Glomerular endothelial cell (primary cell): ENCODE results near the gene ULK2. TPM values are rescaled to one million over a fixed set of nuclear protein-coding genes. Genes with fewer than 3 reads are reported as not detected.
"Not testable (repeated sequence)": the region's sequence is repeated elsewhere in the genome, so short reads cannot be mapped to it uniquely, and the experiment has no call there.

Experiments used
- DNase-seq: peaks from one replicate; pipeline ENCODE4 v3.0.0-alpha.2; 2011; ENCODE audit warnings: low read depth, low spot score; ENCODE audit errors: extremely low read depth
- total RNA-seq: library from RNA; depleted of rRNA; stranded (reverse); fragments of >200 nt; gene quantifications from 2 replicates; pipeline ENCODE4 v1.2.3, GENCODE V29; 2015

Gene ULK2
- total RNA-seq, 1 donor from 2014 or later: 17.0 TPM

DNA sequence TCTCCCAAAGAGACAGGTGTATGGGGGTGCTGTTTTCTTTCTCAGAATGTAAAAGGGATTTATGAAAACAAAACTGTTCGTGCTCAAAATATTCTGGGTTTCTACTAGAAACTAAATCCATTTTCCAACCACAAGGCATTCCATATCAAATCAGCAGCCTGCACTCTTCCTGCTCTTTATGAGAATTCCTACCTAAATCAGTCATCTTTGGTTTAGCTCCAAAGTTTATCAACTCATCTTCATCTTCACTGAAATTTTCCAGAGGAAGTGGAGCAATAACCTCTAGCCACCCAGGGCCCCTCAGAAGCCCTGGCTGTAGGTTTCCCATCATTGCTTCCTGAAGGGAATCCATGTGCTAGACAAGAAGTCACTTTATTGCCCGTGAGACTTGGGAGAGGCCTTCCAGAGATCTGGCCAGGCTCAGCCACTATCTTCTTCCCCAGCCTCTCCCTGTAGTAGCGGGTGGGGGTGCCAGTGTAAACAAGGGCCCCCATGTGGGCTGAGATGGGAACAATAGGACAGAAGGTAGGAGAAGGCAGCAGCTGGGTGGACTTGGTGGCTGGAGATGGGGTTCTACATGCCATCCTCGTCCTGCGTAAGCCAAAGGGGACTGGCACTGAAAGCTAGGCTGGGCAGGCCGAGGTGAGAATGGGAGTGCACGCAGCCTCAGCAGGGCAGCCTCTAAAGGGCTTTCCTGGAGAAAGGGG lies 97.6 kb downstream of the ULK2 start:
- no peak for DNase-seq

- DNase-seq: no peak
Measured at GRCh38 chr17:19768046-19768782, 99.5 kb downstream of the ULK2 start.

GRCh38 chr17:19766421-19767270 lies 101.1 kb downstream of the ULK2 start:
- DNase-seq: no peak

DNA sequence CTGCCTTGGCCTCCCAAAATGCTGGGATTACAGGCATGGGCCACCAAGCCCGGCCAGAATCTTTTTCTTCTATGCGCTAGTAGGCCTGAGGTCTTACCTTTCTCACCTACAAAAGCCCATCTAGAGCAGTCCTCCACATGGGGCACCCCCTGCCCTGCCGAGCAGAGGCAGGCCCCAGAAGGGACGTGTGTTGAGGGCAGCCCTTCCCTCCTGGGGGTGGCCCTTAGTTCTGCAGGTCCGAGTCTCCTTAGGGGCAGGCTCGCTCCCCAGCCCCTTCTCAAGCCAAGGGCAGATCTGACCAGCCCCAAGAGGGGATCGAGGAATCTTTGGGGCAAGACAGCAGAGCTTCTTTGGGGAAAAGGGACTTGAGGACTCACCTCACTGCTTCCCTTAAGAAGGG lies 101.7 kb downstream of the ULK2 start:
- DNase-seq: no peak

GRCh38 chr17:19763991-19764390 lies 103.7 kb downstream of the ULK2 start:
- DNase-seq: not testable (repeated sequence)

GRCh38 chr17:19763416-19763815 lies 104.3 kb downstream of the ULK2 start:
- no peak for DNase-seq

DNA sequence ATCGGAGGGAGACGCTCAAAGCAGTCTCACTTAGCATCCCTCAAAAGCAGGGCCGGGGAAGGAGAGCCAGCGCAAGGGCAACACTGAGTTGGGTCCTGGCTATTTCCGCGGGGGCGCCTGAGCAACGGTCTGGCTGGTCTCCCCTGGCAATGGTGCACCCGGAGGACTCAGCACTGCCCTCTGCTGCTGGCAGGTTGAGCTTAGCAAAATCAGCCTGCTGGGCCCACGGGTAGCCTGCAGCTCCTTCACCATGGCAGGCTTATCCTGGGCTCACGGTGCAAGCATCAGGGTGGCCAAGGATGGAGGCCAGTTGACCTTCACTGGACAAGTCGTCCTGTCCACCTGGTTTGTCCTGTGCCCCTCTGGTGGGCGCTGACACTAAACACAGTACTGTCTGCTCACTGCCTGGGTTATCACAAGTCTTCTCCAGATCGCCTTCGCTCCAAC lies 105.2 kb downstream of the ULK2 start:
- no peak for DNase-seq

- DNase-seq: no peak
Measured at GRCh38 chr17:19760746-19761145, 107.0 kb downstream of the ULK2 start.

DNA sequence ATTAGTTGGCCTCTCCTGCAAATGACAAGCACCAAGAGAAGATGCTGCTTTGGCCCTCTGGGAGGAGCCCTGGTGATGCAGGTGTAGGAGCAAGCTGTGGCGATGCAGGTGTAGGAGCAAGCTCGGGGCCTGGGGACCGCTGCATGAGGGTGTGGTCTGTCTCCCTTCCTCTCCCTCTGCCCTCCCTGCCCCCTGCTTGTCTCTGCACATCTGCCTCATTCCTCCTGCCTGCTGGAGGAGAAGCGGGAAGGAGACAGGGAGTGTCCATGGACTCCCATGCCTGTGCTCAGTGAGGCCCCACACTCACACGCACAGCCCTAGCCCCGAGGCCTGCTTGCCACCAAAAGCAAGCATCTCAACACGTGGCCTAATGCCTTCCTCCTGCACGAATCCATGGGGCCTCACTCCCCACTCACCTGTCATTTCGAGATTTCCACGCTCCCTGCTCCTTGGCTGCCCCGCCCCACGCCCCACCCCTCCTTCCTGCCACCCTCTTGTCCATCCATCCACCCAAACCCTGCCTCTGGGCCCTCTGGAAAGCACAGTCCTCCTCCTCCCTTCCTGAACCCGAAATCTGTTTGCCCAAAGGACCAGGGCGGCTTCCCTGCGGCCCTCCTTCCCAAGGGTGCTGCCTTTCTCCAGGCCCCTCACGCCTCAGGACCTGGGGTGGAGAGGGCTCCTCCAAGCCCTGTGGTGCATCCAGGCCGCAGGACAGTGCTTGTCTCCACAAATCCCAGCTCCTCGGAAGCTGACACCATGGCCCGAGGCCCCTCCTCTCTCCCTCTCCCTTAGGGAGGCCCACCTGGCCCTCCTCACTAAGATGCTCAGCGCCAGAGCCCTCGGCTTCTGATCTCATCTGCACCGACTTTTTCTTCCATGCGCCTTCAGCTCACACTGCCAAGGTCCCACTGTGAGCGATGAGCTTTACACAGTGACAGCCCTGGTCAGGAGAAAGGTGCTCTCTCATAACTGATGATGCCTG lies 107.9 kb downstream of the ULK2 start:
- DNase-seq: no peak

GRCh38 chr17:19757536-19758180 lies 110.1 kb downstream of the ULK2 start:
- DNase-seq: no peak

GRCh38 chr17:19756546-19756945 lies 111.2 kb downstream of the ULK2 start:
- no peak for DNase-seq

DNA sequence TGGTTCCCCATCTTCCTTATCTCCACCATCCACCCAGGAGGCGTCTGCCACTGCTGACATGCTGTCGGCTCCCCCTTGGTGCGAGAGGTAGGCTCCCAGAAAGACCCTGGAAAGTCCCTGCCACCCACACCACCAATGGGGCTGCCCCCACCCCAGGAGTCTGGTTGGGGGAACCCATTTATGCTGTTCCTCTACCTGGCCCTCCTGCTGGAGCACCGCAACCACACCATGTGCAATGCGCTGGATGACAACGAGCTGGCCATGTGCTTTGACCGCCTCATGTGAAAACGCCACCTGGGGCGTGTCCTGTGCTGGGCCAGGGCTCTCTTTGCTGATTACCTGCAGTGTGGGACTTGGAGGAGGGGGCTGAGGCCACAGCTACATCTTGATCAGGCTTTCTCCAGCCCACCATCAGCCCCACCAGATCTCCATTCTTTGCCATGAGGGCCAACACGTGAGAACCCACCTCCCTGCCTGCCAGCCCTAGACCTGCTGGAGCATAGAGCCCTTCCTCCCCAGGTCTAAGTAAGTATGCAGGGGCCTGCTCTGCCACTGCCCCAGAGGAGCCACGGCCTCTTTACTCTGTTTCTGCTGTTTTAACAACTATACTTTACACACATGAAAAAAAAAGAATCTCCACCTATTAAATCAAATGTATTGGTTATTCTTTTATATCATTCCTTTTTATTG lies 111.8 kb downstream of the ULK2 start:
- no peak for DNase-seq

DNA sequence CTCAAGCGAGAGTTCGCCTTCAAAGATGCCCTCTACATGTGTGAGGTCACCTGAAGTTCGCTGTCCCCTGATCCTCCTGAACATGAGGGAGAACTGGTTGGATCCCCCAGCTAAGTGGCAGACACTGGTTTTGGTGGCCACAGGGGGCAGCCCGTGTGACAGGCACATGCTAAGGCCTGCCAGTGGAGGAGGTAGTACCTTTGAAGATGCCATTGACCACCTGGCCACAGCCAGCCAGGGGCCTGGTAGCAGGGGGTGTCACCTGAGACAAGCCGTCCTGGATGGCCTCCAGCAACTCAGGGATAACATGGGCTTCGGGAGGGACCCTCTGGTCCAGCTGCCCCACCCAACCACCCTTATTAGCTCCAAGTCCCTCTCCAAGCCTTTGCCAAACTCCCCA lies 112.3 kb downstream of the ULK2 start:
- no peak for DNase-seq

DNA sequence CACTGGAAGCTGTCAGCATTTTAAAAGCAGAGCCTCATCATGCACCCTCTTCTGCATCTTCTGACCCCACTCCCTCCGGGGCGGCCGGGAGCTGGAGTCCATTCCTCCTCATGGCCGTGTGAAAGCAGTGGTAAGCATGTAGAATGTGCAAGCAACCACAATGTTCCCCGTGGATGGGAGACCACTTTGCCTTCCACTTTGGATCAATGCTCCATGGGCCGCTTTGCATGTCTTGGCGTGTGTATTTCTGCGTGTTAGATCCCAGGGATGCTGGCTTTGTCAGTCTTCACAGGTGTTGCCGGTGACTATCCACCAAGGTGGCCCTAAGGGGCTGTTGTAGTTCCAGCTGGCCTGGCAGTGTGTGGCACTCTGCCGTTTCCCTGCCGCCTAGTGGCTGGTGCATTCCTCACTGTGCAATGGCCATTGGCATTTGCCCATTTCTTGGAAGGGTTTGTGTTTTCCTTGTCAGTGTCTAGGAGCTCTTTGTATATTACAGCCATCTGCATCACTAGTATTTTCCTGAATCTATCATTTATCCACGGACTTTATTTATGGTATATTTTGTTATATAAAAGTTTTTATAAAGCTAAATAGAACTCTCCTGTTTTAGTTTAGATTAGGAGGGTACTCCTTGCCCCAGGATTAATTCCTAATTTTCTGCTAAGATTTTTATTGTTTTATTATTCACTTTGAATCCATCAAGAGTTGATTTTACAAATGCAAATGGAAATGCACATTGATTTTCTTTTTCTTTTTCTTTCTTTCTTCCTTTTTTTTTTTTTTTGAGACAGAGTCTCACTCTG lies 113.9 kb downstream of the ULK2 start:
- no peak for DNase-seq

DNA sequence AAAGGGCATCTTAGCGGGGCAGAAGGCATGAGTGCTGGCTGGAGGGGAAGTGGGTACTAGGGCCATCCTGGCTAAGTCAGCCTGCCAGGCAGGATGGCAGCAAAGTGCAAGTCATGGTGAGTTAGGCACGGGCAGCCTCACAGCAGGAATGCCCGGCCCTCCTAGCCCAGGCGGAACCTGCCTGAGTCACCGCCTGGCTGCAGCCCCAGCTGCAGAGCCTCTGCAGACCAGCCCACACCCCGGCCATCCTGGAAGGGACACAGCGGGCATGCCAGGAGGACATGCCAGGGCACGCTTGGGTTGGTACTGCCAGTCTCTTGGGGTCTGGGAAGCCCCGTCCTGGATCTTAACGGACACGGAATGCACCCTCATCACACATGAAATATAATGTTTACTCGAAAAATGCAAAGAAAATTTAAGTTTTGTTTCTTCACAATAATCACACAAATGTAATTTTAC lies 114.7 kb downstream of the ULK2 start:
- DNase-seq: no peak

GRCh38 chr17:19752216-19753050 lies 115.3 kb downstream of the ULK2 start:
- no peak for DNase-seq

GRCh38 chr17:19750835-19751234 lies 116.9 kb downstream of the ULK2 start:
- no peak for DNase-seq
